Panc1 (cell line): ENCODE measurements around the gene EFCAB11.

Source experiments
- CTCF ChIP-seq: fragments of 450-650 bp; IDR thresholded peaks from 2 replicates; pipeline ENCODE4 v1.5.1; 2017; ENCODE audit warnings: mild to moderate bottlenecking
- POLR2AphosphoS5 ChIP-seq: IDR thresholded peaks from 2 replicates; pipeline ENCODE4 v1.6.1; 2012; ENCODE audit warnings: mild to moderate bottlenecking, low read depth, low read length, moderate library complexity
- REST ChIP-seq, 2 experiments: IDR thresholded peaks; 2 replicates each; pipeline ENCODE4 v1.6.1; 2011 to 2012; ENCODE audit warnings: low read depth in 2 of 2, control low read depth in 1 of 2, low read length in 1 of 2, mild to moderate bottlenecking in 1 of 2, moderate library complexity in 1 of 2; ENCODE audit not compliant: insufficient read depth in 1 of 2
- SIN3A ChIP-seq: IDR thresholded peaks from 2 replicates; pipeline ENCODE4 v1.6.1; 2012; ENCODE audit warnings: low read depth, mild to moderate bottlenecking, low read length, moderate library complexity, borderline replicate concordance; ENCODE audit not compliant: insufficient read depth
- TCF7L2 ChIP-seq: IDR thresholded peaks from 2 replicates; pipeline ENCODE4 v1.6.1; 2011; ENCODE audit warnings: mild to moderate bottlenecking, low read depth, low read length, inconsistent platforms

GRCh38 chr14:89814126-89814525 is 140.4 kb downstream of the EFCAB11 start:
- no peak for TF ChIP-seq CTCF
- TF ChIP-seq POLR2AphosphoS5 = no peak
- TF ChIP-seq SIN3A = no peak
- no peak for TF ChIP-seq TCF7L2
- no peak for TF ChIP-seq REST (IDR thresholded peaks at IDR 0.05; ENCODE audit: insufficient read depth in 1 of 2, low read depth in 2 of 2, low read length in 1 of 2)
